ENCODE results near the gene MAST4.
A peak's percentile ranks its signal among the peaks of the same experiment; 100 is the strongest.

MAST4 gene

DNA sequence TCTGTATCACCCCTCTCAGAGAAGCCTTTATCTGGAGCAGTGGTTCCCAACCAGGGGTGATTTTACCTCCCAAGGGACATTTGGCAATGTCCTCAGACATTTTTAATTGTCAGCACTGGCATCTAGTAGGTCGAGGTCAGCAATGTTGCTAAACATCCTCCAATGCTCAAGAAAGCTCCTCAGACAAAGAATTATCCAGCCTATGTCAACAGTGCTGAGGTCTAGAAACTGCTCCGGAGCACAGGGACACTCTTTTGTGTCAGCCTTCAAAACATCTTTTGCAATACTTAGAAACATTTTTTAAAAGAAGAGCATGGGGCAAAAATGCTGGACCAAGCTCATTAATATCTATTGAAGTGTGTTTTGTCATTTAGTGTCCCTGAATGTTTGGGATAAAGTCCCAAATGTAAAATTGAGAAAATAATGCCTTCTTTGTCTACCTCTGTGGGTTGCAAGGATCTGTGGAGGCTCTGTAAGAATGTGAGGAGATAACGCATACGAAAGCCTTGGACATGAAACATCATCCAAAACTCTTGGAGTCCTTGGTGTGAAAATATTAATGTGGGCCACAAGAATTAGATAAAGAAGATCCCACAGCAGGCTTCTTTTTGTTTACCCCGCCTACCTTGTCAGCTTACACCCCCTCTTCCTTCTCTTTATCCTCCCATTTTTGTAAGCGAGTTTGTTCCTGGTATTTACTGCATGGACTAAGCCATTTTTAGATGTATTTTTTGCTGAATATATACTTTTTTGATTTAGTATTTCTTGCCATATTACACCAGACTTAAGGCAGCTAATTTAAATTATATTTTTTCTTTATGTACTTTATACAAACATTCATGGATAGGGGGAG is 406.9 kb downstream of the MAST4 start:
- no peak for DNase-seq

DNA sequence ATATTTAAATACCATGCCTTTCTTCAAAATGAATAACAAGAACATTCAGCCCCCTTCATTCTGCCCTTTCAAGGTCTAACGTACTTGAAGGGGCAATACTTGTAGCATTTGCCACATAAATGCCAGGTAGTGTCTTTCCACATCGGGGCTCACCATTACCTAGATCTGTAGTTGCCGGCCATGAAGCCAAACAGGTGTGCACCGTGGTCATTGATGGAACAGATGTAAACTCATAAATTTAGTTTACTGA is 407.4 kb downstream of the MAST4 start:
- no peak for DNase-seq

DNA sequence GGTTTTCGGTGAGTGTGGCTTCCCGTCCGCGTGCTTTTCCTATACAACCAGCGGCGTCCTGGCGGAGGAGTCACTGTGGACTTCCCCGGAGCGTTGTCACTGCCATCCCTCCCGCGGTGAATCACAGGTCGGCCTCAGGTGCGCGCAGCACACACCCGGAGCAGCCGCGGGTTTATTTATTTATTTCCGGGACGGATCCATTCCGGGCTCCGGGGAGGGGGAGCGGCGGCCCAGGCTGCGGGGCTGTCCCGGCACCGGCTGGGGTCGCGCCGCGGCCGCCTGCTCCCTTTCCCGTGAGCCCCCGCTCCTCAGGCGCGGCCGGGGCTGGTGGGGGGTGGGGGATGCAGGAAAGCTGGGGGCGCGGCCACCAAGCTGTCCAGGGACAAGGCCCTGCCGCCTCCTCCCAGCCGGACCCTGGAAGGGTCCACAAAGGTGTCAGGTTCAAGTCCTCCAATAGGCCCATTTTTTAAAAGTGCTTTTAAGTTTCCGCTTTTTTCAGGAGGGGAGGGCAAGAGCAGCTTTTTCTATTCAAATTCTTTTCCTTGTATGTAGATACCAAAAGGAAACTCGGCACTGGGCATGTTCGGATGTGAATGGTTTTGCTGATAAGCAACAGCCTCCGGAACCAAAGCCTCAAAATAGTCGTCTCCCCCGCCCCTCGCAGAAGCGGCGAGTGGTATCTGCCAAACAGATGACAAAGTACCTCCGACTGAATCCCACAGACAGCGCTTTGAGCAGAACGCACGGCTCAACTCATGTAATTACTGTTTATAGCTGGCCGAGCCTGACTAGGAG is 407.9 kb downstream of the MAST4 start:
- peak; percentile 90 for DNase-seq

DNA sequence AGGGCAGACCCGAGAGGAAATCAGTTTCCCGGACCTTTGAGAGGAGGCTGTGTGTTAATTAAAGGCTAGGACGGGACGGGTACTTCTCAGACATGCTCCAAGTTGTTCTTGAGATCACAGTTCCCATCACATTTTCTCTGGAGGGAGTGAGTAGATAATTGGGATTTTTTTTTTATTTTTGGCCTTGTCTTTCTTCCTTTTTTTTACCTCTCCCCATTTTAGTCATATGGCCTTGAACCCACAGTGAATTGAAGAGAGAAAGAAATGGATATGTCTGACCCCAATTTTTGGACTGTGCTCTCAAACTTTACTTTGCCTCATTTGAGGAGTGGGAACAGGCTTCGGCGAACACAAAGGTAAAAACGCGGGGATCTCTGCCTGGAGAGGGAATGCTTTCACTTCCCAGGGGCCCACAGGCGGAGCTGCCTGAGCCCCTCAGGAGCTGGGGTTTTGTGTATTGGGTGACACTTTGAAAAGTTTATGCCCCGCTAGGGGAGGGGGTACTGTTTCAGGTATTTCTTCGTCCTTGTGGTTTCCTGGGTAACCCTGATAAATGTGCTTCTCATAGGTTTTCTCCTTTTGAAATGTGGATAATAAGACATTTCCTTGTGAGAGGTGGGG is 408.6 kb downstream of the MAST4 start:
- DNase-seq = peak; percentile 6

DNA sequence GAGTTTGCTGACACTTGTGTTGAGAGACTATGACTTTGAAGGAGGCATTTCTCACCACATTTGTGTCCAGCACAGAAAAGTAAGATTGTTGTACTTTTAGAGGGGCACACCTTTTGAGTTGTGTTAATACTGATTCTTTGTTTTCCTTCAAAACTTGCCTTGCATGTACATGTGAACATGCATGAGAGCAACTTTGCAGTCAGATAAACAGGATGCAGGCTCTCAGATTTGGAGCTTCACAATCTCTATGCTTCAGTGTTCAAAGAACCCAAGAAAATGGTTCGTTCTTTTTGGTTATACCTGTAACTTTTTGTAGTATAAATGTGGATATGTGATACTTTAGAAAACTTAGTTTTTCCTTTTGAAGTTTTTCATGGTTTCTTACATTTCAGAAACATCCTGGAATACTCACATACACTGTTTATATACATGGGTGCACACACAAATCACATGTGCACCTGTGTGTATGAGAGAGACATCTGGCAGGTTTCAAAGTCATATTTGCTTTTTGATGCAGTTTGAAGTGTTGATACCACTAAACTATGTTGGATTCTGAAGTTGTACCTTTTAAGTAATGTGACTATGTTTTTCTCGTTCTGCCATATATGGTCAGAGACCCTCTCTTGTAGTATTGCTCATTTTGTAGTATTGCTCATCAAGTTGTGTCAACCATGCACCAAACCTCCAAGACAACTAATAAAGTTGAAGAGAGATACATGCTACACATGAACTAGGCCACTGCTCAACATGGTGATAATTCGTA is 409.7 kb downstream of the MAST4 start:
- DNase-seq = no peak

DNA sequence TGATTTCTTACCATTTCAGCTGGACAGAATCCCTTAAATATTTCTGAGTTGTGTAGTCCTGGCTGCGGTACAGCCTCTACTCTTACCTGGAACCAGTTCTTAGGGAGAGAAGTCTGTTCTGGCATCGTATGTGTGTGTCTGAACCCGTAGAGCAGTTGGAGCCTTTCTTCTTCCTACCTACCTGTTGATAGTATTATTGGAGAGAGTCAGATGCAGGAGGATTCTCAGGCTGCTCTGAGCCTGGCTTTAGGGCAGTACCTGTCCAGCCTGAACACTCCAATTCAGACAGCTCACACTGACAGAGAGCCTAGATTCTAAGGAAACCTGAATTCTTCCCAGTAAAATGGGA is 410.3 kb downstream of the MAST4 start:
- no peak for DNase-seq

DNA sequence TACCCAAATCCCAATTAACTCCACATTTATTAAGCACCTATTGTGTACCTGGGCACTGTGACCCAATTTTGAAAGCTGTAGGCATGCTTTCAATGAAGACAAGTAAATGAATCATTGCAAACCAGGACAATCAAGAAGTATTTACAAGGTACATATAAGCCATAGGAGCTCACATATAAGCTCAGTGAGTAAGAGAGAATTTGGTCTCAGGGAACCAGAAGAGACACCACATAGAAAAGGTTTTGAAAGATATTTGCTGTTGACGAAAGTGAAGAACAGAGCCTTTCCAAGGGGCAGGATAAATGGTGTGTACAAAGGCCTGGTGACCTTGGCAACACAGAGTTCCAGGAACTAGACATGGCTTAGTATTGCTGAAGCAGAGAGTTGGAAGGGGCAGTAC is 412.8 kb downstream of the MAST4 start:
- no peak for DNase-seq

DNA sequence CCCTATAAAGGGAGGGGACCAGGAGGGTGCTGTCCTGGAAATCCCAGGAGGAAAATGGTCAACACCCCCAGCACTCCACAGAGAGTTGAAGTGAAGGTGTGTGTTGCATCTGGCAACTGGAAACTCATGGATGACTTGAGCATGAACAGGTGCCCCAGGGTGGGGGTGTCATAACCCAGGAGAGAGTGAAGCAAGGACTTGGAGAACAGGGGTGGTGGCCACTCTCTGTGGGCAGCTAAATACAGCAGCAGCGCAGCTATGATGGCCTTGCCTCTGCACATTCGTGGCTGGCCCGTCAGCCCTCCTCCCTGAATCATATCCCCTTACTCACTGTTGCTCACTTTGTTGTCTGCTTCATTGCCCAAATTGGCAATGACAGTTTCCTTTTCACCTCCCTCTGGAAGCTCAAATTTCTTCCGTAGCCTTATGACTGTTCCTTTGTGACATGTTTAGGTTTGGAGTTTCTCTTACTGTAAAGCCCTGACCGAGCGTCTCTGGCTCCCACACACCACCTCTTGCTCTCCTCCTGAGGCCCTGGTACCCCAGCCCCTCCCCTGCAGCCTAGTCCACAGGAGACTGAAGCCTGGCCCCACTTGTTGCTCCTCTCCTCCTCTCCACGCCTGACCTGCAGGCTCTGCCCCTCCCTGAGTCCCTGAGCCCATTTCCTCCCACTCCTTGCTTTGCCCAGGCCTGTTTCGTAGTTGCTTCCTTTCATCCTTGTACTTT is 414.7 kb downstream of the MAST4 start:
- DNase-seq = no peak

DNA sequence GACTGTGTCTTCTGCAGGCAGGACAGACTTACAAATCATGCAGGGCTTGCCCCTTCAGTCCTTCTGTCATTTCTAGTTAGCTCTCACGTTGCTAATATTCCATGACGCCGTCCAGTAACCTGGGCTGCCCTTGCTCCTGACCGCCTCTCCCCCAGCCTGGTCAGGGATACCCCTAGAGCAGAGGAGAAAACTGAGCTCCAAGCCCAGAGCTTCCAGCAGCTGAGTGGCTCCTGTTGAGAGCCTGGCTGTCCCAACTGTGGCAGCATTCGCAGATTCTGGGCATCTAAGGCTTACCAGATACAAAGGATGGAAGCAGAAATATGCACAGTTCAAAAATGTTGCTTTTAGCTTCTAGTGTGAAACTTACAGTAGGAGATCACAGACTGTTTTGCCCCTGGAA is 415.2 kb downstream of the MAST4 start:
- DNase-seq = no peak

DNA sequence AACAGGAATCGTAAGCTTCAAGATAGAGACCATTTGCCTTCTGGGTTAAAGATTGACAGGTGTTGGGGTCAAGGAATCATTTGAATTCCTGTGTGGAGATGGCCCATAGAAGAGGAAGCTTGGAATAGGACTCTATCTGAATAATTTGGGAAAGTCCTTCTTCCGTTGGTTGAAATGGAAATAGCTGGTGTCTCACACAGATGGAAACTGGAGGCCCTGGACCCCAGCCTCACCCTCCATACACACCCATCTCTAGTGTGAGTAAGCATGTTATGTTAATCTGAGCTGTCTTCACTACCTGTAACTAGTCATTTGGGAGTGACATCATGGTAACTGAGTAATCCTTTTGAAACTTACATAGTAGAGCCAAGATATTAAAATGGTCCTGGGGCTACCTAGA is 416.0 kb downstream of the MAST4 start:
- DNase-seq = no peak

DNA sequence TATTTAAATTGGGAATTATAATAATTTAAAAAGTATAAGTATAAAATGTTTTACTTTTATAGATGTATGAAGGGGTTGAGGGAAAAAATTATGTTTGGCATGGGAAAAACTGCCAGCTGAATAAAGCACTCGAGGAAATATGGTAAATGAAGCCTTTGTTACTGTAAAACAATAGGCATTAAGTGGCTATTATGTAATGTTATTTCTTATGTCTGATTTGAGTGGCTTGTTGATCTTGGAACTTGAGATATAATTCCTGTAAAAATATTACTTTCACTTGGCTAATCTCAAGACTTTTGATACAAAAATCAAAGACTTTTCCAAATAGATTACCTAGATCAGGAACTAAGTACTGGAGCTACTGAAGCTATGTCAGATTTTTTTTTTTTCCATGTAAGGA is 417.5 kb downstream of the MAST4 start:
- no peak for DNase-seq

DNA sequence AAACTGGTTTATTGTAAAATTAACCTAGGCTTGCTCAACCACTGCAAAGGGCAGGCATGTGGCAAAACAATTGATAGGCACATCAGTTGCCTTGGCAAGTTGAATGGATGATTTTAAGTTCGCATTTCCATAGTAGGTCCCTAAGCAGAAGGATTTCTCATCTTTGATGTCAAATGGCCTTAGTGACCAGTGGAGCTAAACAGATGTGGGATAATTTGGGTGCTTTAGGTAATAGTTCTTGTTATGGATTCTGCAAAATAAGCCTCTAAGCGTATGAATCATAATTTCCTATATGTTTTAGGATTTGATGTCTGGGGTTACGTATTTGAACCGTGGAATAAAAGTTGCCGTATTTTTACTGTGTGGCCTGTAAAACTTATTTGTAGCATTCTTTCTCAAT is 418.0 kb downstream of the MAST4 start:
- DNase-seq = no peak

DNA sequence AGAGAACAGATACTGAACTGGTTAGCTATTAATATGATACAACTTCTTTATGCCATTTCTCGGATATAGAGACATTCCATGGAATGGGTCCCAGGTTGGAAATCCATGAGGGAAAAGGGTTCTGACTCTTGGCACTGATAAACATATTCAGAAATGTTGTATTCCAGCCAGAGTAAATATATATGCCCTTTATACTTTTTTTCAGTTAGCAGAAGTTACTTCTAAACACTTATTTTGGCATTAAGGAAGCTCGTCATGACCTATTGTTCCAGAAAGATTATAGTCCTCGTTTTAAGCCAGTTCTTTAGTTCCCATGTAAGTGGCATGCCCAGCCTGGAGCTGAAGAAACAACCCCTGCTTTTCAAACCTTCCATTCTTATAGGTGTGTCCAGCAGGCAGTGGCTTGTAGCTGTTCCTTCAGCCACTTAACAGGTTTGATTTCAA is 418.8 kb downstream of the MAST4 start:
- DNase-seq = no peak

DNA sequence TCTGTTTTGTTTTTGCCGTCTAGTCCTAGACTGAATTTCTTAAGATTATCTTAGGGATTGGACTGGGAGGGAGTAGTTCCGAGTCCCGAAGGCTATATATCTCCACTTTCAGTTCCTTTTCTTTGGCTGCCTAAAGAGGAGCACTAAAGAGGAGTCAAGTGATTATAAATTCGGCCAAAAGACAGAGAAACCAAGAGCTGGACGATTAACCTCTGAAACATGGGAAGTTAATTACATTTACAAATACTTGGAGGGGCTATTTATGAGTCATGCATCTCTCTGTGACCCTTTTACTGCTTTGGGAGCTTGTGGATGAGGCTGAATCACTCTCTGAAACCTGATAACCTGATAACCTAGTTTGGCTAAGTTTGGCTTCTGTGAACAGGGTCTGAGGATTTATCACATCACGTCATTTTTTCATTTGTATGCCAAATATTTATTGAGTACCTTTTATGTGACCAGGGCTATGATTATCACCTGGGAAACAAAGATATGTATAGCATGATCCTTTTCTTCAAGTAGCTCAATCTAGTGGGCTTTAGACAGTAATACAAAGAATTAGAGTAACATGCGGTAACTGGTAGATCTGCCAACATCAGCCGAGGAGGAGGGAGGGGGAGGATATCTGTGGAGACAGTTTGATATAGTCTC is 419.5 kb downstream of the MAST4 start:
- DNase-seq = no peak

DNA sequence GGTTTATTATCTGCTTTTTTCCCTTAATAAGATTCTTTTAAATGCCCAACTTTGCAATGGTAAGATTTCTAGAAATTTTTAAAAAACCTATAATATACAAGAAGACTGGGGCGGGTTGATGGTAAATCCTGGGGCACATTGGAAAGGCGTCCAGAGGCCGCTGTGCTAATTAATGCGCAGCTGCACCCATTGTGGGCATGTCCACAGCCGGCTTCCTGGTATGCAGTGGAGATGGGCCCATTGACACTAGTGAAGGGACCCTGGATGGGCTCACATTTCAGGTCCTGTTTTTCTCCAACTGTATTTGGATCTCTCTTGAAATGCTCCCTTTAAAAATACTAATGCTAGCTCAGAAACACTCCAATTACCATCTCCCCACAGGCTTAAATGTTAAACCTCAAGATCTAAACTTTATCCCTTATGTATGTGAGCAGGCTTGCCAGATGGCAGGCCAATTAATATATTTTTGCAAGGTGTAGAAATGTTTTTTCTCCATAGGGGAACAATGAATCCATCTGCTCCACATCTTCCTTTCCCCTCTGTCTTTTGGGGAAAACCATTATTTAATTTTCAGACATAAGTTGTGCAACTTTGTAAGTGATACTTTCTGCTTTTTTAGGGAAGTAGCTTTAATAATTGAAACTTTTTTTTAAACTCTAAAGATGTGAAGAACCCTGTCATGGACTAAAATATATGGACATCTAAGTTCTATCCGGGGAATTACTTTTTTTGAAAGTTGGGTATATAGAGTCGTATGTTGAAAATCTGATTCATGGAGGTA is 423.1 kb downstream of the MAST4 start:
- no peak for DNase-seq

DNA sequence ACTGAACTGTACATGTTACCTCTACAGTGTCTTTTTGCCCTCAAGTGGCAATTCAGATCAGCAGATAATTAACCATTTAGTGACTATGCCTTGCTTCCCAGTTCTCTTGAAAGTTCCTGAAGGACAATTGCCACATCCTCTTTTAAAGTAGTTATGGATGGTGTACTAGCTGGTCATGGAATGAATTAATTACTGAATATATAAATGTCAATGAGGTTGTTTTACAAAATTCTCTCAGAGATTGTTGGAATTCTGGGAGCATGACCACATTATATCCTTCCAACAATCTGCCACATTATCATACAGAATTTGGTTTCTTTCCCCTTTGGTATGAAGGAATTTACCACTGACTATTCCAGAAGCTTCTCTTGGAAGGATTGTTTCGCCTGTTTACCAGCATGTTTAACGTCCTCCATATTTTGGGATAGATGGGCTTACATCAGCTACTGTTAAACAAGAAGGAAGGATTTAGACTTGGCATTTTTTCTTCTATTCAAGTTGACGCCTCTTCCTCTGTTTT is 424.0 kb downstream of the MAST4 start:
- no peak for DNase-seq

DNA sequence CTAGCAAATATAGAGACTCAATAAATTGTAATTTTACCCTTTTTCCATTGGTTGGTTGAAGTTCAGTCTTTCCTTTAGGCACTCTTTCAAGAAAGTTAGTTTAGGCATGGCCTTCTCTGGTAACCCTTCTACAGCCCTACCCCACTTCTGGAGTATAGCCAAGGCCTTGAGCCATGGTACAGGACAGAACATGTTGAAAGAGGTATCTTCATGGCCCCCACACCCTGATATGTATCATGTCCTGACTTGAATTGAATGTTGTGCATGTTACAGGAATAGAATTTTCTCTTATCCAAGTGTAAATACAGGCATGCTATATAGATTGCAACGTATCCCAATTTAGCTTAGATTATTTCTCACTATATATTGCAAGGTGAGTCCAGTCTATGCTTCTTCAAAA is 424.8 kb downstream of the MAST4 start:
- DNase-seq = no peak

DNA sequence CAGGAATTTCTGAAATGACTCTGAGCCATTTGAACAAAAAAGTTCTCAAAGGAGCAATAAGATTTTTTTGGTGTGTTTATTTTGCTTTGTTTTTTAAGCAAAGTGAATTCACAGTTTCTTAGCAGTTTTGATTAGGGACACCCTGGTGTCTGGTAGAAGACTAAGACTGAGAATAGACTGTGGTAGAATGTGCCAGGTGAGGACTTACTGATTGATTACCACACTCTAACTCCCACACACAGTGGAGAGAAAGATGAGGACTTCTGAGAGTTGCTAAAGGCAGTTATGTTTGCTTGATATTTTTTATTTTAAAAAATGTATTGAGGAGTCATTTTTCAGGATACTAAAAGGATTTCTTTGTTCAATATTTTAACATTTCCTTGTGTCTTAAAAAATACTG is 425.3 kb downstream of the MAST4 start:
- no peak for DNase-seq

DNA sequence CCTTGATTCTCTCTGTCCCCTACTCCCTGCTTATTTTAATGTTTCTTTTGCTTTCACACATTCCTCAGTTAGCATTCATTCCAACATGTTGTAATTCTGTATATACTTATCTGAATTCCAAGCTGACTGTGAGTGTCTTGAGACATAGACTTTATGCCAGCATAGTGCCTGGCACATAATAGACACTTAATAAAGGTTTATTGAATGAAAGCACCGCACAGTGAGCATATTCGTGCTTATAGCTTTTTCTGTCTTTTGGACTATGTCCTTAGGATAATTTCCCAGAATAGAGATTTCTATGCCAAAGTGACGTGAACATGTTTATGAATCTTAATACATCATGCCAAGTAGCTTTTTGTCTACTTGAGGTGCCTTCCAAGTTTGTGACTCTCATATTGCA is 425.8 kb downstream of the MAST4 start:
- no peak for DNase-seq

DNA sequence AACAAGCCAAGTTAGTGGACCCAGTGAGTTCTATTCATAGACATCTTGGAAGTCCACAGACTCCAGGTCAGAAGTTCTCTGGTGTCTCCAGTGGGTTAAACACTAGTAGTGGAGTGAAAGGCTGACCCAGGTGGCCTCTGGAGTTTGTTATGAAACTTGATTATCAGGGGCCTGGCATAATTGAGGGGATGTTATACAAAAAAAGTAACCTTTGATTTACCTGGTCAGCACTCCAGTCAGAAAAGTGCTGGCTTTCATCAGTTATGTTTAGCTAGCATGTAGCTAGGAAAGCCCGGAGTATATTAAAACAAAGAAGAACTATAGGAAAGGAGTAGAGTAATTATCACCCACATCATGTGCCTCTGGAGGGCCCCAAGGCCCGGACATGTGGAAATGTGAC is 429.3 kb downstream of the MAST4 start:
- DNase-seq = no peak

DNA sequence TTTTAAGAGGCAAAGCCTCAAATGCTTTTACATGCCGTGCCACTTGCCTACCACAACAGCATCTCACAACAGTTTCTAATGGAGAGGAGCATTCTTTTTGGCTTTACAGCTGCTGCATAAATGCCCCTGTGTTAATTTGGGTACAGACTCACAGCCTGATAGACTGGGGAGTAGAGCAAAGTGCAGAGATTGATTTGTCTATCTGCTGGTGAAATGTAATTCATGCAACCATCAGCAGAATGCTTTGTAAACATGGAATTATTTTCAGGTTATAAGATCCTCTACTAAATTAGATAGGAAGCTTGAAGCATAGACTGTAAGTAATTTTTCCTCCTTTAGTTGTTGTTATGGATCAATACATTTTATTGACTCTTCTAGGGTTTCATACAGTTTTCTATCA is 430.1 kb downstream of the MAST4 start:
- DNase-seq = no peak

All from central memory CD4-positive, alpha-beta T cell (primary cell).